Measurements from ENCODE around the gene OTUD7B.
"Not testable (repeated sequence)": the region's sequence is repeated elsewhere in the genome, so short reads cannot be mapped to it uniquely, and the experiment has no call there.

The OTUD7B gene
- total RNA-seq, result 16.3 reads per million, percentile 42 among the genes with 10 or more reads in this experiment

- peak; percentile 40 for DNase-seq
These were observed at the start of gene OTUD7B for GRCh38 chr1:150010393-150011115. Gene OTUD7B (minus strand): TSS chr1:150010726. CDS start chr1:149977510, 33,216 bp downstream.

DNA sequence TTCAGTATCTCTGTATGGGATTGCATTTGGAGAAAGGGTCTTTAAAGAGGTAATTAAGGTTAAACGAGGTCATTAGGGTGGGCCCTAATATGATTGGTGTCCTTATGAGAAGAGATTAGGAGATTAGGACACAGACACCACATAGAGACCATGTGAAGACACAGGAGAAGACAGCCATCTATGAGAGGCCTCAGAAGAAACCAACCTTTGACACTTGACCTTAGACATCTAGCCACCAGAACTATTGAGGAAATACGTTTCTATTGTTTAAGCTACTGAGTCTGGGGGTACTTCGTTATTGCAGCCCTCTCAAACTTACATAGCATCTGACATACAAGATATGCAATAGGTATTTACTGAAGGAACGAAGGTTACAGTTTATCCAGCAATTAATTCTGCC lies 49.7 kb upstream of the OTUD7B start:
- DNase-seq, result no peak

DNA sequence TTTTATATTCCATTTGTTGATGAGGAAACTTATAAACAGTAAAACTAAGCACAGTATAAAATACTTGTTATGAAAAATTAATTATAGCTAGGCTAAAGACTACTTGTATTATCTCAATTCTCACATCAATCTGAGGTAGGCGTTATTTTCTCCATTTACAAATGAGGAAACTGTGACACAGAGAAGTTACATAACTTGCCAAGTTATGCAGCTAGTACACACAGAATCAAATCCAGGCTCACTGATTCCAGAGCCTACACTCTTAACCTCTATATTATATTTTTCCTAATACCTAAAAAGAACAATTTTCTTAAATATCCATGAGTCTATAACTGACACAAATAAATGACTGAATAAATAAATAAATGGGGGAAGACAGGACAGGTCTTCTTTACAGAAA lies 45.9 kb upstream of the OTUD7B start:
- no peak for DNase-seq

- DNase-seq, result not testable (repeated sequence)
These were observed 45.0 kb upstream of the OTUD7B start for GRCh38 chr1:150055507-150055906.

- DNase-seq, result no peak
These were observed 43.4 kb upstream of the OTUD7B start for GRCh38 chr1:150053926-150054325.

GRCh38 chr1:150051905-150052412 lies 41.4 kb upstream of the OTUD7B start:
- DNase-seq, result not testable (repeated sequence)

- no peak for DNase-seq
These were observed 40.5 kb upstream of the OTUD7B start for GRCh38 chr1:150051089-150051373.

DNA sequence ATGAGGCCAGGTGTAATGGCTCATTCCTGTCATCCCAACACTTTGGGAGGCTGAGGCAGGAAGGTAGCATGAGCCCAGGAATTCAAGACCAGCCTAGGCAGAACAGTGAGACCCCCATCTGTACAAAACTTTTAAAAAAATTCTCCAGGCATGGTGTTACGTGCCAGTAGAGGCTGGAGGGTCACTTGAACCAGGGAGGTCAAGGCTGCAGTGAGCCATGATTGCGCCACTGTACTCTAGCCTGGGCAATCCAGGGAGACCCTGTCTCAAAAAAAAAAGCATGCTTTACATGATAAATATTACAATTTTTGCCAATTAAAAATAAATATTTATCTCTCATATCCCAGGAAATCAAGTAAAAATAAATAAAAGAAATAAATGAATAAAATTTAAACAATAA lies 39.4 kb upstream of the OTUD7B start:
- no peak for DNase-seq

DNA sequence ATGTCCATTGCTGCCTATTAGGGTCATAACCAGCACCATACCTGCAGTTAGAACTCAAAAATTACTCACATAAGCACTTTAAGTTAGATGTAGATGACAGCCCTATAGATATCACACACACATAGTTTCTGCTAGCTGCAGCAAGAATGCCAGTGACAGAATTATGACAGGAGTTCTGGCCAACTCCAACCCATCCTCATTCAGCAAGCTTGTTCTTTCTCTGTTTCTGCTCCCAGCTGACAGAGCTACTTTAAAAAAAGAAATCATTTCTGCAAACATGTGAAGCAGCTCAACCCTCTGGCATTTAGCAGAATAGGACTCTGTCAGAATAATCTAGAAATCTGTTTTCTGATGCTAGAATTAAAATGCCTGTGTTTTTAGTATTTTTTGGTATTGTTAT lies 23.8 kb upstream of the OTUD7B start:
- DNase-seq, result no peak

- no peak for DNase-seq
These were observed 17.8 kb upstream of the OTUD7B start for GRCh38 chr1:150028322-150028721.

- no peak for DNase-seq
These were observed 13.6 kb upstream of the OTUD7B start for GRCh38 chr1:150024156-150024555.

DNA sequence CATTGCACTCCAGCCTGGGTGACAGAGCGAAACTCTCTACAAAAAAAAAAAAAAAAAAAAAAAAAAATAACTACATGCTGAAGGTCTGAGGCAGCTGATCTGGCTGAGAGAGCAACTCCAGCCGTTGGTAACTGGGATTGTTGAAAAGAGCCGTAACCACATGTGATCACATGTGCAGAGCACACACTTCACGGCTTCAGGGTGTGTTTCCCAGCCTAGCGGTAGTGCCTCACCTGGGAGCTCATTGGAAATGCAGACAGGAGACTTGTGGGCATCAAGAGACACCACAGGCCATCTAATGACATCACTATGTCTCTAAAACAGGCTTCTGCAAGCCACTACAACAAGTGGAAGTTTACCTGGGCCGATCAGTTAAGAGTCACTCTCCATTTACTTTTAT lies 11.8 kb upstream of the OTUD7B start:
- no peak for DNase-seq

GRCh38 chr1:150021191-150021694 lies 10.7 kb upstream of the OTUD7B start:
- no peak for DNase-seq

- DNase-seq, result no peak
These were observed 10.2 kb upstream of the OTUD7B start for GRCh38 chr1:150020711-150021110.

DNA sequence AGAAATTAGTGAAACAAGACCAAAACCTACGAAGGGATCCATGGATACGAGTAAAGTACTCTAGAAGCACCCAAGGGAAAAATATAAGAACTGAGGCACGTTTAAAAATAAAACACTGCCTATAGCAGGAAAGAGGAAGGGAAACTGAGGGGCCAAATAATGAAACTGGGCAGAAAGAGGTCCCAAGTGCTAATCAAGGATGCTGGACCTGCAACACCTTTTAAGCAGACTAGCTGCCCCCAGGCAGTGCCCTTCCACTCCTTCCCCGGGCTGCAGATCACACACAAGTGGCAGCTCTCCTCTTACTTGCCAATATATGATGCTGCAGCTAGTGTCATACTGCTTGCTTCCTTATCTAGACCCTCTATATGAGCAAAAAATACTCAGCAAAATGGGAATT lies 7.6 kb upstream of the OTUD7B start:
- DNase-seq, result no peak

DNA sequence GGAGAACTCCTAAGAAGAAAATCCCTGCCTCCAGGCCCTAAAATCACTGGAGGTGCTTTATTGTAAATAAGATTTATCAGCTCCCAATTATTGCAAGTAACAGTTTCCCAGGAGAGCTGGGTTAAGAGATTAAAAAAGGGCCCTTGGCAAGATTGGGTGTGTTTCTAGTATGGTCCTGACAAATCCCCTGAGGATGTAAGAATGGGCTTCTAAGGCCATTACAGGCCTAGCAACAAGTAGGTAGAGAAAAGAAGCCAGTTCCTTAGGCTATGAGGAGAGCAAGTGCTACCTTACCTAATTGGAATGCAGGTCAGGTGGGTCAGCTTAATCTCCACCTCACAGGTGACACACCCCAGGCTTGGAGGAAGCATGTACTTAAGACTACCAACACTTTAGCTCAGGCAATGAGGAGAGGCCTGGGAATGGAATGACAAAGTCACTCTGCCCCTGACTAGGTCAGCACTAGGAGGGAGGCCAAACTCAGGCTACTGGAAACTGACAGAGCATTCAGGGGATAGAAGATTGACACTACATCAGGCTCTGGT lies 6.8 kb upstream of the OTUD7B start:
- no peak for DNase-seq

GRCh38 chr1:150015651-150016131 lies 5.2 kb upstream of the OTUD7B start:
- DNase-seq, result no peak

DNA sequence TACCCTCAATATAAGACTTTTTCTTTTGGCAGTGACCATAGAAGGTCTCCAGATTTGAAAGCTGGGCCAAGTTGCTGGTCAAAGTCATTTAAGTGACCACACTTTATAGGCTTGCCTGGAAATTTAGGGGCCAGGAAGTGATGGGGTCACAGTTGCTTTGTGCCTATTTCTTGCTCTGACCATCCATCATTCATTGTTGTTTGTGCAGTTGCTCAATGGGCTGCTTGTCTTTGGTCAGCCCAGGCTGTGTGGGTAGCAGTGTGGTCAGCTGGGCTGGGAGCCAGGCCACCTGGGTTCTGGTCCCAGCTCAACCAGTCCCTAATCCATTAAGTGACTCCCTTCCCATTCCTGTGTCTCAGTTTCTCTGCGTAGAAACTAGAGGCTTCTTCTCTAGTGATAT lies 2.1 kb upstream of the OTUD7B start:
- no peak for DNase-seq

GRCh38 chr1:150009604-150010392 lies 728 bp downstream of the OTUD7B start:
- peak; percentile 6 for DNase-seq

DNA sequence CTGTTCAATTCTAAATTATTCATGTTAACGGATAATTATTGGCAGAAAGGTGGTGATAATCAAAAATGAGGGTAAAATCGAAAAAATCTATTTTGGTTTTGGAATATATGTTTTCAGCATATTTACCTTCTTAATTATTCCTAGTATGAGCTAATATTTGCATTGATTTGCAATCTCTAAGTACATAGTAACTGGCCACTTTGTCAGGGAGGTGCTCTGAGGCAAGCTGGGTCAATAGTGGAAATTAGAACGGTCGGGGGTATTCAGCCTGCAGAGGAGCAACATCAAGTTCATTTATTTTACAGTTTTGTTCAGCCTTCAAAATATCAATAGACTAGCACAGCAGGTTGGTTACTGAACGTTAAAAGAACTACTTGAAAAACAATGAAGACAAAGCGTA lies 1.8 kb downstream of the OTUD7B start:
- DNase-seq, result no peak

- no peak for DNase-seq
These were observed 3.6 kb downstream of the OTUD7B start for GRCh38 chr1:150006881-150007421.

DNA sequence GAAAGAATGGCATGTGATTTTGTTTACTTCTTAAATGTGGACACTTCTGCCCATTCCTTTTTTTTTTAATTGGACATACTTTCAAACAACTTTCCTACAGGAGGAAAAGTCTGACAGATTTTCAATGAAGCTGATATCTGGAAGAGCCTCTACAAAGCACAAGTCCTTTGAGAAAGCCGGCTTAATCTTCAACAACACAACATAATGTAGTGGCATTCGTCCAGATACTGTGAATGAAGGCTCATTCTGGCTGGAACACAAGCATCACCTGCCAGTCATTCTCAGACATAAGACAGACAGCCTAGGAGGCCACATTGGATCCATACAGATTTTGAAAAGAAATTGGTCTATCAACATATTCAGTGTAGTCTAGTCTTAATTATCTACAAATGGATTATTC lies 4.9 kb downstream of the OTUD7B start:
- no peak for DNase-seq

- no peak for DNase-seq
These were observed 6.7 kb downstream of the OTUD7B start for GRCh38 chr1:150003801-150004200.

Measured in effector CD4-positive, alpha-beta T cell (primary cell).